K562 (cell line): ENCODE data around the gene COPG2. TPM values are rescaled to one million over a fixed set of nuclear protein-coding genes. Genes with fewer than 3 reads are reported as not detected.

Experiments
- ATAC-seq: fragments of 200-7000 bp; cut with Tn5 transposase; 3 replicates; pipeline ENCODE4 v1.9.1; 2020; ENCODE audit warnings: moderate library complexity
- BruUV-seq: library from RNA; stranded (reverse); fragments of 400-500 nt; replicated peaks from 2 replicates; lab custom pipeline; 2021; lab: Mats Ljungman, UMichigan
- CTCF ChIA-PET: fragments of 300-600 bp; formaldehyde crosslinking; extraction: SDS; loops from one replicate; lab custom pipeline; 2021; ENCODE audit warnings: low intra/inter-chr PET ratio; lab: Yijun Ruan, JAX
- POLR2A ChIA-PET: fragments of 300-600, 350-650 bp; sonication (Branson Sonifier 250); formaldehyde crosslinking; extraction: SDS; loops from one replicate; lab custom pipeline; 2021; ENCODE audit warnings: antibody characterized with exemption, inconsistent platforms; lab: Yijun Ruan, JAX
- DNase-seq, 4 experiments: peaks; one replicate each; pipeline versions ENCODE4 v3.0.0 to v3.0.0-alpha.2; 2011 to 2018; ENCODE audit warnings: low spot score in 3 of 4, mixed read lengths in 3 of 4; ENCODE audit errors: extremely low read depth in 1 of 4
- FAIRE-seq: peaks from 2 replicates; lab custom pipeline; 2011; peaks lifted over from hg19 to GRCh38; lab: Jason Lieb, UNC
- H2AFZ ChIP-seq: 2 replicates; pipeline ENCODE4 v1.6.0; 2011; ENCODE audit warnings: low read depth, low read length, control low read depth, inconsistent platforms
- H3K27ac ChIP-seq: fragments of 200-600 bp; 3 replicates; pipeline ENCODE4 v1.8.0; 2011; ENCODE audit warnings: low read depth, mild to moderate bottlenecking, control low read depth, inconsistent platforms, low read length, moderate library complexity, mixed read lengths; ENCODE audit errors: extremely low read depth
- H3K27me3 ChIP-seq, 2 experiments: fragments of 300-600 bp in 1 of 2; 2 replicates in 1 of 2; 3 replicates in 1 of 2; pipeline versions ENCODE4 v1.6.0 to v1.8.0; 2011; ENCODE audit warnings: inconsistent platforms in 2 of 2, low read length in 2 of 2, mild to moderate bottlenecking in 1 of 2, mixed read lengths in 1 of 2, moderate library complexity in 1 of 2; ENCODE audit not compliant: control insufficient read depth in 2 of 2, insufficient read depth in 2 of 2
- H3K36me3 ChIP-seq: fragments of 300-600 bp; 3 replicates; pipeline ENCODE4 v1.8.0; 2011; ENCODE audit warnings: mild to moderate bottlenecking, low read length, inconsistent platforms; ENCODE audit not compliant: control insufficient read depth, insufficient read depth
- H3K4me1 ChIP-seq, 2 experiments: fragments of 200-600 bp in 1 of 2; replicated peaks in 1 of 2; 2 replicates in 1 of 2; 3 replicates in 1 of 2; pipeline versions ENCODE4 v1.5.1 to v1.8.0; 2011; ENCODE audit warnings: inconsistent platforms in 2 of 2, low read length in 2 of 2, mild to moderate bottlenecking in 1 of 2, mixed read lengths in 1 of 2, moderate library complexity in 1 of 2; ENCODE audit not compliant: control insufficient read depth in 2 of 2, insufficient read depth in 2 of 2
- H3K4me2 ChIP-seq: 2 replicates; pipeline ENCODE4 v1.6.1; 2011; ENCODE audit warnings: low read length, control low read depth, inconsistent platforms, mixed read lengths; ENCODE audit not compliant: insufficient read depth
- H3K4me3 ChIP-seq: fragments of 200-600 bp; sonication (generic), shearing (Covaris generic); 2 replicates; pipeline ENCODE4 v1.5.1; 2016; ENCODE audit warnings: control low read depth, inconsistent platforms
- H3K79me2 ChIP-seq: fragments of 200-600 bp; 3 replicates; pipeline ENCODE4 v1.8.0; 2011; ENCODE audit warnings: low read length, inconsistent platforms; ENCODE audit not compliant: control insufficient read depth, insufficient read depth
- H3K9ac ChIP-seq, 2 experiments: 2 replicates each; pipeline versions ENCODE4 v1.6.0 to v1.6.1; 2011; ENCODE audit warnings: low read depth in 2 of 2, low read length in 2 of 2, control low read depth in 1 of 2, inconsistent platforms in 1 of 2, mild to moderate bottlenecking in 1 of 2, mixed read lengths in 1 of 2; ENCODE audit not compliant: insufficient read depth in 1 of 2
- H3K9me1 ChIP-seq: one replicate; pipeline ENCODE4 v1.6.0; 2011; ENCODE audit warnings: inconsistent platforms, mild to moderate bottlenecking, low read length, moderate library complexity; ENCODE audit not compliant: control insufficient read depth, insufficient read depth
- H3K9me3 ChIP-seq: replicated peaks from 2 replicates; pipeline ENCODE4 v1.5.1; 2011; ENCODE audit warnings: low read depth, low read length, inconsistent platforms; ENCODE audit not compliant: control insufficient read depth, insufficient read depth
- H4K20me1 ChIP-seq: replicated peaks from 2 replicates; pipeline ENCODE4 v1.6.1; 2011; ENCODE audit warnings: low read length, inconsistent platforms, mixed read lengths; ENCODE audit not compliant: control insufficient read depth, insufficient read depth
- HDAC8 ChIP-seq: fragments of 450-650 bp; IDR thresholded peaks from 2 replicates; pipeline ENCODE4 v1.6.1; 2016; ENCODE audit warnings: mild to moderate bottlenecking, missing genetic modification characterization, moderate library complexity, missing compliant biosample characterization
- HNRNPK ChIP-seq: fragments of 200-400 bp; formaldehyde crosslinking; IDR thresholded peaks from one replicate; pipeline ENCODE4 v1.6.1; 2018; ENCODE audit warnings: mild to moderate bottlenecking, low read depth, low read length; ENCODE audit not compliant: poor library complexity, severe bottlenecking
- IFI16 ChIP-seq: fragments of 250-450 bp; sonication (Bioruptor Pico); IDR thresholded peaks from 2 replicates; pipeline ENCODE4 v2.1.2; 2022; ENCODE audit warnings: mild to moderate bottlenecking, inconsistent platforms
- JUNB ChIP-seq: fragments of 450-650 bp; formaldehyde crosslinking; conservative IDR thresholded peaks from 2 replicates; pipeline ENCODE4 v1.4.0; 2020; ENCODE audit warnings: mild to moderate bottlenecking
- MXI1 ChIP-seq: IDR thresholded peaks from 2 replicates; pipeline ENCODE4 v1.6.1; 2011; ENCODE audit warnings: low read depth, mild to moderate bottlenecking, improper control_type of control experiment, low read length
- NEUROD1 ChIP-seq: fragments of 150-350 bp; IDR thresholded peaks from 2 replicates; pipeline ENCODE4 v1.6.1; 2014; ENCODE audit warnings: borderline replicate concordance, low read length, low read depth; ENCODE audit not compliant: partially characterized antibody
- NR3C1 ChIP-seq: sonication (generic); formaldehyde crosslinking; IDR thresholded peaks from 2 replicates; pipeline ENCODE4 v1.8.1; 2022; ENCODE audit warnings: missing genetic modification reagents
- RAD51 ChIP-seq: fragments of 450-650 bp; IDR thresholded peaks from 2 replicates; pipeline ENCODE4 v1.7.1; 2016; ENCODE audit warnings: low read depth, mild to moderate bottlenecking, borderline replicate concordance
- SIX5 ChIP-seq, 2 experiments: IDR thresholded peaks; 2 replicates each; pipeline ENCODE4 v1.6.1; 2011; ENCODE audit warnings: low read length in 2 of 2, borderline replicate concordance in 1 of 2, low read depth in 1 of 2, mild to moderate bottlenecking in 1 of 2, moderate library complexity in 1 of 2; ENCODE audit not compliant: insufficient read depth in 1 of 2
- ZC3H11A ChIP-seq: IDR thresholded peaks from 2 replicates; pipeline ENCODE4 v1.6.1; 2012; ENCODE audit warnings: low read depth, low read length, improper control_type of control experiment
- ZNF3 ChIP-seq: fragments of 250-450 bp; sonication (Bioruptor Pico); IDR thresholded peaks from 2 replicates; pipeline ENCODE4 v1.5.0; 2021; ENCODE audit warnings: mild to moderate bottlenecking, moderate library complexity
- ZNF436 ChIP-seq: fragments of 250-450, 450-650 bp; sonication (Bioruptor Pico); formaldehyde crosslinking; IDR thresholded peaks from 2 replicates; pipeline ENCODE4 v1.7.0; 2020; ENCODE audit warnings: mild to moderate bottlenecking
- ZNF589 ChIP-seq: fragments of 200-800 bp; sonication (Bioruptor generic); IDR thresholded peaks from 2 replicates; pipeline ENCODE4 v1.6.1; 2016; ENCODE audit warnings: low read depth, missing genetic modification characterization, missing compliant biosample characterization
- ZNF696 ChIP-seq: fragments of 250-450 bp; sonication (Bioruptor Pico); conservative IDR thresholded peaks from 2 replicates; pipeline ENCODE4 v1.4.0; 2020; ENCODE audit warnings: mild to moderate bottlenecking, moderate library complexity
- WGBS: fragments of 100-300 bp; shearing (Covaris generic); methylation state at CpG from one replicate; pipeline ENCODE4 v1.1.6; 2016; ENCODE audit warnings: low coverage, mixed read lengths; ENCODE audit not compliant: insufficient coverage; ENCODE audit errors: missing lambda C conversion rate; 5-methylcytosine and 5-hydroxymethylcytosine counted together
- in situ Hi-C: fragments of 300-500 bp; cut with MboI; formaldehyde crosslinking; loops from 4 replicates; pipeline ENCODE4 v1.15.0; 2018; ENCODE audit warnings: inconsistent platforms, mixed read lengths
- intact Hi-C: fragments of 100-400 bp; cut with micrococcal nuclease; formaldehyde crosslinking; loops from 2 replicates; pipeline ENCODE4 v1.14.2; 2022
- polyA plus RNA-seq, 8 experiments: library from polyadenylated mRNA; depleted of rRNA in 4 of 8; stranded (reverse) in 5 of 8; unstranded in 3 of 8; fragments of >200 nt; fragmentation: Nextera tagmentation in 2 of 8; fragmentation: Illumina TruSeq in 1 of 8; extraction: Ambion mirVana in 2 of 8; extraction: Trizol in 1 of 8; gene quantifications; 2 replicates each; pipeline versions ENCODE4 v1.2.1 to v1.2.3, GENCODE V29; 2011 to 2014; ENCODE audit warnings: inconsistent platforms in 1 of 8, missing spikeins in 1 of 8
- total RNA-seq, 7 experiments: library from RNA; depleted of rRNA in 6 of 7; stranded (reverse); fragments of >200 nt in 6 of 7; fragmentation: Illumina TruSeq in 2 of 7; extraction: Trizol in 2 of 7; gene quantifications; 2 replicates each; pipeline versions ENCODE4 v1.2.1 to v1.2.3, GENCODE V29; 2011 to 2021; ENCODE audit warnings: low replicate concordance in 1 of 7

COPG2 gene
- total and polyA plus RNA-seq, 9 of the 15 experiments (the other 6 are each of a cell fraction or from before 2014, with no cell fraction given) = 6.6 to 104 (median 32.5) TPM

GRCh38 chr7:130641040-130641439, 27.5 kb downstream of the COPG2 start:
- peaks cover 4% of the 10 kb centered on the region for H3K9me3 ChIP-seq
- in situ Hi-C loops = no loop called here
- no peak overlapping the region for H3K4me3 ChIP-seq
- H3K36me3 ChIP-seq = peaks cover 5% of the 10 kb centered on the region; the same call in 1 of the 3 replicates
- H3K4me2 ChIP-seq = no peak overlapping the region
- TF ChIP-seq ZC3H11A = no peak
- no peak for TF ChIP-seq SIX5 (IDR thresholded peaks at IDR 0.05; ENCODE audit: borderline replicate concordance in 1 of 2, insufficient read depth in 1 of 2, low read depth in 1 of 2, low read length in 2 of 2)
- TF ChIP-seq NEUROD1 = no peak
- TF ChIP-seq HDAC8 (tag) = no peak
- no peak for TF ChIP-seq HNRNPK
- no peak for TF ChIP-seq IFI16 (CRISPR knock-in tag)
- no peak for TF ChIP-seq ZNF589 (CRISPR knock-in tag)
- TF ChIP-seq NR3C1 (CRISPR knock-in tag) = no peak
- no peak for TF ChIP-seq MXI1
- TF ChIP-seq ZNF696 (CRISPR knock-in tag) = no peak
- TF ChIP-seq RAD51 = no peak
- no peak for TF ChIP-seq JUNB (CRISPR knock-in tag)
- TF ChIP-seq ZNF3 (CRISPR knock-in tag) = no peak
- no peak for TF ChIP-seq ZNF436 (CRISPR knock-in tag)
- no peaks in the 10 kb centered on the region for H4K20me1 ChIP-seq
- no peak overlapping the region for H2AFZ ChIP-seq
- no peak overlapping the region for H3K9ac ChIP-seq
- CTCF ChIA-PET = no interaction called here
- DNase-seq (no peak), ATAC-seq (no peak), FAIRE-seq (no peak)
- POLR2A ChIA-PET = no interaction called here
- H3K9me1 ChIP-seq = no peaks in the 10 kb centered on the region
- intact Hi-C loops = no loop called here
- no peaks in the 10 kb centered on the region for H3K4me1 ChIP-seq
- 50% methylated on average over 1 of the region's 1 CpG for WGBS
- no peaks in the 10 kb centered on the region for H3K79me2 ChIP-seq
- no peak overlapping the region for H3K27ac ChIP-seq
- no TSS peak for BruUV-seq
- H3K27me3 ChIP-seq = no peaks in the 10 kb centered on the region
